Epithelial cell of esophagus (primary cell): ENCODE results near the gene PROB1.

Experiments
- DNase-seq: peaks from one replicate; pipeline ENCODE4 v3.0.0; 2010; ENCODE audit warnings: low read depth
- H3K4me3 ChIP-seq: 2 replicates; pipeline ENCODE4 v1.5.1; 2011; ENCODE audit warnings: mild to moderate bottlenecking, low read length, control low read depth
- TF ChIP-seq, protein P1 (sequence below): IDR thresholded peaks from 2 replicates; pipeline ENCODE4 v1.5.1; 2011; ENCODE audit warnings: low read depth, mild to moderate bottlenecking, low read length, control low read depth, inconsistent platforms; ENCODE audit not compliant: insufficient read depth; ENCODE audit errors: missing control alignments

PROB1 gene

DNA sequence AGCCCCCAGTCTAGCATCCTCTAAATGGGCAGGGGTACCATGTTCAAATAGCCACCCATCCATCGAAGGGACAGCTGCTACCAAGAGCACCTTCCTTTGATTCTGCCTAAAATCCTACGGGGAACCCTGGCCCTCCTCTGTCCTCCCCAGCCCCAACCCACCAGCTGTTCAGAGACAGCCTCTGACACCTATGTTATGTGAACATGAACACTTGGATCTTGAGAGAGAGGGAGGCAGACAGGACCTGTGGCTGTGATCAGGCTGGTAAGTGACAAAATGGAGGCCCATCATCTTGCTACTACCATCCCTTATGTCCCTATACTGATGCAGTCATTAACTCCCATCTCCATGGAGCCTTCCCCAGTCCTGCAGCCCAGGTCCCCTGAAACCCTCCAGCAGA is 20.0 kb downstream of the PROB1 start:
- DNase-seq: no peak
- TF ChIP-seq, protein P1, sequence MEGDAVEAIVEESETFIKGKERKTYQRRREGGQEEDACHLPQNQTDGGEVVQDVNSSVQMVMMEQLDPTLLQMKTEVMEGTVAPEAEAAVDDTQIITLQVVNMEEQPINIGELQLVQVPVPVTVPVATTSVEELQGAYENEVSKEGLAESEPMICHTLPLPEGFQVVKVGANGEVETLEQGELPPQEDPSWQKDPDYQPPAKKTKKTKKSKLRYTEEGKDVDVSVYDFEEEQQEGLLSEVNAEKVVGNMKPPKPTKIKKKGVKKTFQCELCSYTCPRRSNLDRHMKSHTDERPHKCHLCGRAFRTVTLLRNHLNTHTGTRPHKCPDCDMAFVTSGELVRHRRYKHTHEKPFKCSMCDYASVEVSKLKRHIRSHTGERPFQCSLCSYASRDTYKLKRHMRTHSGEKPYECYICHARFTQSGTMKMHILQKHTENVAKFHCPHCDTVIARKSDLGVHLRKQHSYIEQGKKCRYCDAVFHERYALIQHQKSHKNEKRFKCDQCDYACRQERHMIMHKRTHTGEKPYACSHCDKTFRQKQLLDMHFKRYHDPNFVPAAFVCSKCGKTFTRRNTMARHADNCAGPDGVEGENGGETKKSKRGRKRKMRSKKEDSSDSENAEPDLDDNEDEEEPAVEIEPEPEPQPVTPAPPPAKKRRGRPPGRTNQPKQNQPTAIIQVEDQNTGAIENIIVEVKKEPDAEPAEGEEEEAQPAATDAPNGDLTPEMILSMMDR: no peak
- H3K4me3 ChIP-seq: no peak overlapping the region

DNA sequence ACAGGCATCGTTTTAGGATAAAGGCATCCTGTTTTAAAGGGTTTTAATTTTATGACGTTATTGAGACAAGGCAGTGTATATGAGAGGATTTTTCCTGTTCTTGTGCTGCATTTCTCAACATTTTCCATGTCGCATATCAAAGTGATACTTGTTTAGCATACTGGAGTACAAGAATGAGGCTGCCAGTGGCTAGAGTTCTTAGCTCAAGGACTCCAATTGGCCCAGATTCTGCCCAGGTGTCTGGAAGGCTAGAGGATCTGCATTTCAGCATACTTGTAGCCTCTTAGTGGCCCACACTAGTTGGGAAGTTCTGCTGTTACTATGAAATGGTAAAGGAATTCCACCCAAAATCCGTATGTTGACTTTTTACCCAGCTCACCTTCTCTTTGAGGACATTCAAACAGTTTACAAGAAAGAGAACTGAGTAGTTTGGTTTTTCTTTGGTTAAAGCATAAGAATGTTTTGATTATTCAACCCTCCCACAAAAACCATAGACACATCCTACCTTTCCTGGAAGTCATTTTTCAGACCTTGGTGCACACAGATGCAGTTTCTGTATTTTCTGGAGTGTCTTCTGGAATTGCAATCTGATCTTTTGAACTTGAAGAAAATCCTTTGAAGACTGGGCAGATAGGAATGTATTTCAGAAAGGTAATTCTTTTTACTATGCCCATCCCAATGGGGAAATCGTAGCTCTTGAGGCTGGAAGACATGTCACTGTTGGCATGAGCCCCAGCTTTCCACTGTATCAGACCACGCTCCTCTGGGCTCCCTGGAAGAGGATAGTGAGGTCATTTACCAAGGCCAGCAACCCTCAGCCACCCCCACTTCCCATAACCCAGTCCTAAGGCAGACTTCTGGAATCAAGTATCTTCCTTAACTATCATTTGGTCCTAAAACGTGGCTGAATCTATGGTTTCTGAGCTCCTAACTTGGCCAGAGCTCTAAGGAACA is 23.1 kb downstream of the PROB1 start:
- TF ChIP-seq, protein P1: no peak
- DNase-seq: no peak
- no peak overlapping the region for H3K4me3 ChIP-seq

DNA sequence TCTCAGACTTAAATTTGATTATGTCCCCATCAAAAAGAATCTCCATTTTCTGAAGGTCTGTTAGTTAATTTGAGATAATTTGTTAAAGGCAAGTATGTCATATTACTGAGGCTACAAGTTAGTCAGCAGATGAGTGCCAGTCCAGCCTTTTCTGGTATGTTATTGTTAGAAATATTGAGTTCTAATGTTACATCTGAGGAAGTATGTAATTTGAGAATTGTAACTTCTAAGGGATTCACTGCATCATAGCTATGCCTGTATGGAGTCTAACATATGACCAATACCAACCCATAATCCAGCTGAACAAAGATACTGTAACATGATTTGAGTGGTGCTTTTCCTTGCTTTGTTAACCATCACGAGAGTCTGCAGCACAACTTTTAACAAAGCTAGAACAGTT is 25.7 kb downstream of the PROB1 start:
- DNase-seq: no peak
- no peak overlapping the region for H3K4me3 ChIP-seq
- TF ChIP-seq, protein P1: no peak

DNA sequence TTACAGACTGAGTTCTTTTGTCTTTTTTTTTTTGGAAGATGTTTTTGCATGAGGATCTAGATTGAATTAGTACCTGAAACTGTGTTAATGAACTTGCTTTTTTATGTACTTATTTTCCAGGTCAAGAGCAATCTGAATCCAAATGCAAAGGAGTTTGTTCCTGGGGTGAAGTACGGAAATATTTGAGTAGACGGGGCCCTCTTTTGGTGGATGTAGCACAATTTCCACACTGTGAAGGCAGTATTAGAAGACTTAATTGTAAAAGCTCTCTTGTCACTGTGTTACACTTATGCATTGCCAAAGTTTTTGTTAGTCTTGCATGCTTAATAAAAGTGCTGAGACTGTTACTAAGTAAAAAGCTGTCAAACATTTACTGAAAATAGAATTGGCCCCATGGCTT is 26.3 kb downstream of the PROB1 start:
- TF ChIP-seq, protein P1: no peak
- no peak overlapping the region for H3K4me3 ChIP-seq
- no peak for DNase-seq

DNA sequence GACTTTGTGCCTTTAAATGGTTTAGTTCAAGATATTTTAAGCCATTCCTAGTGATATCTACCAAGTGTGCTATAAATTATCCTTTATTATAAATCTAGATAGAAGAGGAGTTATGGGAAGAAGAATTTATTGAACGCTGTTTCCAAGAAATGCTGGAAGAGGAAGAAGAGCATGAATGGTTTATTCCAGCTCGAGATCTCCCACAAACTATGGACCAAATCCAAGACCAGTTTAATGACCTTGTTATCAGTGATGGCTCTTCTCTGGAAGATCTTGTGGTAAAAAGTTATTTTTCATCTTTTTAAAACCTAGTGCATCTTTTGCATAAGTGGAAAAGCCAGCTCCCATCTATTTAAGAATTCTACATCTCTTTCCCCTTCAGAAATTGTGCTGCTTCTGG is 30.4 kb downstream of the PROB1 start:
- H3K4me3 ChIP-seq: no peak overlapping the region
- TF ChIP-seq, protein P1: no peak
- DNase-seq: no peak

DNA sequence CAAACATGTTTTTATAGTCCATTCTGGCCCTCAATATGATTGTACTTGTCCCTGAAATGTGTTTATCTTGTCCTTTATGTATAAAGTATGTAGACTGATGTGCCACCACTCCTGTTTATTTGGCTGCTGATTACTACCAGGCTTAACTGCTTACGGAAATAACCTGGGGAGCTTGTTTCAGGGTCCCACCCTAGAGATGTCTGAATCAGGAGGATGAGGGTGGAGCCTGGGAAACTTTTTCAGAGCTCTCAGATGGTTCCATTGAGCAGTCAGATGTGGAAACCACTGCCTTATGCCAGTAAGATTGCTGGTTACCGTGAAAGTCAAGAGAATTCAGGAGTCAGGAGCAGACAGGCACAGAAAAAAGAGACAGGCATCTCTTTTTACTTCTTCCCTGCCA is 31.0 kb downstream of the PROB1 start:
- TF ChIP-seq, protein P1: no peak
- DNase-seq: peak; percentile 61
- no peak overlapping the region for H3K4me3 ChIP-seq
